Stomach smooth muscle (tissue), 2 donors: Measurements from ENCODE around the gene ZNF438.

Experiments used
- H3K27ac ChIP-seq: one replicate; pipeline ENCODE4 v1.7.0; 2013; ENCODE audit warnings: mild to moderate bottlenecking, low read length, inconsistent platforms
- H3K27me3 ChIP-seq, 2 donors: one replicate each; pipeline ENCODE4 v1.7.0; 2013; ENCODE audit warnings: low read length in 2 of 2; ENCODE audit not compliant: insufficient read depth in 2 of 2, control insufficient read depth in 1 of 2
- H3K36me3 ChIP-seq, 2 donors: one replicate each; pipeline ENCODE4 v1.7.0; 2013; ENCODE audit warnings: low read length in 2 of 2; ENCODE audit not compliant: control insufficient read depth in 2 of 2, insufficient read depth in 2 of 2
- H3K4me1 ChIP-seq: one replicate; pipeline ENCODE4 v1.7.0; 2013; ENCODE audit warnings: low read length; ENCODE audit not compliant: control insufficient read depth, insufficient read depth
- H3K4me3 ChIP-seq, 2 donors: one replicate each; pipeline ENCODE4 v1.7.0; 2013; ENCODE audit warnings: low read length in 2 of 2
- H3K9ac ChIP-seq, 2 donors: one replicate each; pipeline ENCODE4 v1.7.0; 2013; ENCODE audit warnings: low read length in 2 of 2, mild to moderate bottlenecking in 1 of 2
- H3K9me3 ChIP-seq, 2 donors: one replicate each; pipeline ENCODE4 v1.7.0; 2013; ENCODE audit warnings: low read length in 2 of 2; ENCODE audit not compliant: control insufficient read depth in 2 of 2
- donor health status: healthy.
- donor health status: Pancreatic carcinoma.

ZNF438 gene

DNA sequence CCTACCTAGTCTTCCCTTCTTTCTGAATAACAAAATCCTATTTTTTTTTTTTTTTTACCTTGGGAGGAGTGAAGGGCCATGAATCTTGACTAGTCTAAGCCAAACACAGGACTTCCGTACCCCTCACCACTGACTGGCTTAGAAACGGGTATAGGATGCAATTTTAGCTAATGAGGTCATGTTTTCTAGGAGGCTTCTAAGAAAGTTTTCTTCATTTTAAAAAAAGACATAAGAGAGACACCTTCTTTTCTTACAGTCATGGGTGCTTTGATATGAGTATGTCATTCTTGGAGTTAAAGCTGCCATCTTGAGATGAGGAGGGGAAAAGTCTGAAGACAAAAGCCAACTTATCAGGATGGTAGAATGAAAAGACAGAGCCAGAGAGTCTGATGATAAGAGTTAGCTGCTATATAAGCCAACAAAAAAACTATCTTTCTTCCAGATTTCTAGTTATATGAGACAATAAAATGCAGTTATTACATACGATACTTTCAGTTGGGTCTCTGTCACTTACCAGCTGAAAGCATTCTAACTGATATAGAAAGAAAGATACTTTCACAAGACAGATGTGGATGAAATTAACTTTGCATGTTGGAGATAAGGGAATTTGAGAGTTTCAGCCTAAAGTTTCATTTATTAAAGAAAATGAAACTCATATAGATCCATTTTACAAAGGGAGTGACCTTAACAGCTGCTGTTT, 34.0 kb downstream of the ZNF438 start:
- Histone ChIP-seq H3K4me1 (peaks cover 5% of the 10 kb centered on the region), H3K9ac (no peak overlapping the region), H3K27ac (no peak overlapping the region), H3K9me3 (no peaks in the 10 kb centered on the region), H3K4me3 (no peak overlapping the region), H3K27me3 (no peaks in the 10 kb centered on the region), H3K36me3 (no peaks in the 10 kb centered on the region)

GRCh38 chr10:30996481-30997005, 35.1 kb downstream of the ZNF438 start:
- peaks cover 7% of the 10 kb centered on the region for H3K4me1 ChIP-seq
- H3K27me3 ChIP-seq = no peaks in the 10 kb centered on the region
- no peak overlapping the region for H3K9ac ChIP-seq
- no peak overlapping the region for H3K27ac ChIP-seq
- no peak overlapping the region for H3K4me3 ChIP-seq
- no peaks in the 10 kb centered on the region for H3K9me3 ChIP-seq
- no peaks in the 10 kb centered on the region for H3K36me3 ChIP-seq

GRCh38 chr10:30995081-30995770, 36.4 kb downstream of the ZNF438 start:
- Histone ChIP-seq H3K36me3 (no peaks in the 10 kb centered on the region), H3K9ac (no peak overlapping the region), H3K9me3 (no peaks in the 10 kb centered on the region), H3K27me3 (no peaks in the 10 kb centered on the region), H3K4me3 (no peak overlapping the region), H3K4me1 (peaks cover 7% of the 10 kb centered on the region), H3K27ac (no peak overlapping the region)

- no peak overlapping the region for H3K27ac ChIP-seq
- no peak overlapping the region for H3K9ac ChIP-seq
- no peaks in the 10 kb centered on the region for H3K36me3 ChIP-seq
- no peaks in the 10 kb centered on the region for H3K9me3 ChIP-seq
- H3K4me3 ChIP-seq = no peak overlapping the region
- no peaks in the 10 kb centered on the region for H3K27me3 ChIP-seq
- H3K4me1 ChIP-seq = peaks cover 7% of the 10 kb centered on the region
These were observed 38.5 kb downstream of the ZNF438 start for GRCh38 chr10:30993155-30993554.

DNA sequence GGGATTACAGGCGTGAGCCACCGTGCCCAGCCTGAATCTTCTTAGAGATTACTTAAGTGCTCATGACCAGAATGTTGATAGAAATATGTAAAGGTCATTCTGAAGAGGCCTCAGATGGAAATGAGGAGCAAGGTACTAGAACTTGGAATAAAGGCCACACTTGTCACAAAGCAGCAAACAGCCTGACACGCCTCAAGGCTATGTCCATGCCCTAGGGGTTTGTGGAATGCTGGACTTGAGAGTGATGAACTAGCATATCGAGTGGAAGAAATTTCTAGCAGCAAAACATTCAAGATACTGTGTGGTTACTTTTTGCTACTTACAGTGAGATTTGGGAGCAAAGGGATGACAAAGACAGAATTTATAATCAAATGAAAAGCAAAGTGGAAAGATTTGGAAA, 39.0 kb downstream of the ZNF438 start:
- Histone ChIP-seq H3K27me3 (no peaks in the 10 kb centered on the region), H3K9me3 (no peaks in the 10 kb centered on the region), H3K36me3 (no peaks in the 10 kb centered on the region), H3K27ac (no peak overlapping the region), H3K9ac (no peak overlapping the region), H3K4me1 (peaks cover 7% of the 10 kb centered on the region), H3K4me3 (no peak overlapping the region)

DNA sequence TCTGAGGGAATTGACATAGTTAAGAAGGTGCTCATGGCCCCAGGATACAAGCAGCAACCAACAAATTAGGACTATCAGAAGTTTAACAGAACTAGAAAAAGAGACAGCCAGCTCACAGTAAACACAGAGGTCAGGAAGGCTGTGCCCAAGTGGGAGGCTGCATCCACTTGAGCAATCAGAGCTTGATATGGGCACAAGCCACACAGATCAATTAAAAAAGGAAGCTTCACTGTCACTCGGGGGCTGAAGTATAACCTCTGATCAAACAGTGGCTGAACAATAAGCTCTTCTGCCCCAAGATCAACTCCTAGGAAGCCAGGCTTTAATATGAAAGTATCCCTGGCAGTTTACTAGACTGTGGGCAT, 40.0 kb downstream of the ZNF438 start:
- Histone ChIP-seq H3K36me3 (no peaks in the 10 kb centered on the region), H3K9ac (no peak overlapping the region), H3K27me3 (no peaks in the 10 kb centered on the region), H3K4me1 (peaks cover 7% of the 10 kb centered on the region), H3K4me3 (no peak overlapping the region), H3K27ac (no peak overlapping the region), H3K9me3 (no peaks in the 10 kb centered on the region)

GRCh38 chr10:30990971-30991646, 40.6 kb downstream of the ZNF438 start:
- H3K36me3 ChIP-seq = no peaks in the 10 kb centered on the region
- peaks cover 7% of the 10 kb centered on the region for H3K4me1 ChIP-seq
- H3K4me3 ChIP-seq = no peak overlapping the region
- no peak overlapping the region for H3K27ac ChIP-seq
- no peaks in the 10 kb centered on the region for H3K9me3 ChIP-seq
- no peaks in the 10 kb centered on the region for H3K27me3 ChIP-seq
- no peak overlapping the region for H3K9ac ChIP-seq

GRCh38 chr10:30990351-30990750, 41.3 kb downstream of the ZNF438 start:
- Histone ChIP-seq H3K27me3 (no peaks in the 10 kb centered on the region), H3K4me3 (no peak overlapping the region), H3K27ac (no peak overlapping the region), H3K9ac (no peak overlapping the region), H3K9me3 (no peaks in the 10 kb centered on the region), H3K4me1 (peaks cover 7% of the 10 kb centered on the region), H3K36me3 (no peaks in the 10 kb centered on the region)

DNA sequence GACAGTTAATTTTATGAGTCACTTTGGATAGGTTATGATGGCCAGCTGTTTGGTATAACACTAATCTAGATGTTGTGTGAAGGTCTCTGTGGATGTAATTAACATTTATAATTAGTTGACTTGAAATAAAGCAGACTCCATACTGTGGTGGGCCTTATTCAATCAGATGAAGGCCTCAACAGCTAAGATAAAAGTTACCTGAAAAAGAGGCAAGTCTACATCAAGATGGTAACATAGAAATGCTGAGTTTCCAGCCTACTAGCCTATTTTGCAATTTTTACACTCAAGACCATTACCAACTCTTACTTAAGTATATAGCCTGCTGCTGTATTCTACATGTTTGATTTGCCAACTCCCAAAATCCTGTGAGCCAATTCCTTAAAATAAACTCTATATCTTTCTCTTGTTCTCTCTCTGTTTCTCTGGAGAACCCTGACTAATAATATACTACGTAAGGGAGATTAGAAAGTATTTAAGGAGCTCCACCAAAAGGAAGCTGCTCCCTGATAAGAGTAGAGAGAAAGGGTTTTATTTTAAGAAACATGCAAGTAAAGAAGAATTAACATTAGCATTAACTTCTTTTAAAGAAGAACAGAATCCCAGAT, 42.7 kb downstream of the ZNF438 start:
- Histone ChIP-seq H3K4me1 (peaks cover 7% of the 10 kb centered on the region), H3K27me3 (no peaks in the 10 kb centered on the region), H3K4me3 (no peak overlapping the region), H3K36me3 (no peaks in the 10 kb centered on the region), H3K9ac (no peak overlapping the region), H3K9me3 (no peaks in the 10 kb centered on the region), H3K27ac (no peak overlapping the region)

DNA sequence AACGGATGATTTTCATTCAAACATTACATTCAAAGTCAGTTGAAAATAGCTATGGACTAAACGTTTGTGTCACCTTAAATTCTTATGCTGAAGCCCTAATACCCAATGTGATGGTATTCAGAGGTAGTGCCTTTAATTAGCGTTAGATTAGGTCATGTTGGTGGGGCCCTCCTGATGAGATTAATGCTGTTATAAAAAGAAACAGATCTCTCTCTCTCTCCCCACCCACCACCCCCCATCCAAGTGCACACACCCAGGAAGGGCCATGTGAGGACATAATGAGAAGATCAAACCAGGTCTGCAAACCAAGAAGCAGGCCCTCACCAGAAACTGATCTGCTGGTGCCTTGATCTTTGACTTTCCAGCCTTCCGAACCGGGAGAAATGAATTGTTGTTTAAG, 44.2 kb downstream of the ZNF438 start:
- no peak overlapping the region for H3K4me3 ChIP-seq
- peaks cover under 1% of the 10 kb centered on the region for H3K4me1 ChIP-seq
- no peaks in the 10 kb centered on the region for H3K27me3 ChIP-seq
- peaks cover 0 to 2% of the 10 kb centered on the region in 2 donors for H3K36me3 ChIP-seq
- no peak overlapping the region for H3K27ac ChIP-seq
- no peak overlapping the region for H3K9ac ChIP-seq
- no peaks in the 10 kb centered on the region for H3K9me3 ChIP-seq
